SK-N-MC (cell line): ENCODE results near the gene RAD17.
A peak's percentile ranks its signal among the peaks of the same experiment; 100 is the strongest.

Experiments
- DNase-seq: peaks from one replicate; pipeline ENCODE4 v3.0.0-alpha.2; 2011; ENCODE audit warnings: low read depth, low spot score
- H3K27ac ChIP-seq: fragments of 200-600 bp; sonication (generic); 2 replicates; pipeline ENCODE4 v1.5.1; 2016; ENCODE audit warnings: mixed run types
- H3K36me3 ChIP-seq: fragments of 200-600 bp; sonication (generic); 2 replicates; pipeline ENCODE4 v1.6.1; 2017; ENCODE audit warnings: antibody characterized with exemption, low read length, mixed read lengths; ENCODE audit not compliant: insufficient read depth
- H3K4me3 ChIP-seq: fragments of 200-600 bp; sonication (generic); 2 replicates; pipeline ENCODE4 v1.5.1; 2016
- H3K9ac ChIP-seq: fragments of 200-600 bp; sonication (generic); 2 replicates; pipeline ENCODE4 v1.8.0; 2017; ENCODE audit warnings: mixed run types, mixed read lengths; ENCODE audit not compliant: insufficient read length
- H3K9me3 ChIP-seq: fragments of 200-600 bp; sonication (generic); 2 replicates; pipeline ENCODE4 v1.6.1; 2017; ENCODE audit warnings: low read depth, mild to moderate bottlenecking, antibody characterized with exemption, low read length, moderate library complexity, mixed read lengths
- EZH2 ChIP-seq: fragments of 200-600 bp; sonication (generic); IDR thresholded peaks from one replicate; pipeline ENCODE4 v1.6.1; 2017; ENCODE audit warnings: antibody characterized with exemption
- FOXP2 ChIP-seq: optimal IDR thresholded peaks from 2 replicates; pipeline ENCODE3; 2011; ENCODE audit warnings: mild to moderate bottlenecking, moderate library complexity; ENCODE audit not compliant: insufficient read depth; ENCODE audit errors: extremely low read length, control extremely low read depth
- POLR2AphosphoS5 ChIP-seq: IDR thresholded peaks from 2 replicates; pipeline ENCODE4 v1.6.1; 2012; ENCODE audit warnings: mild to moderate bottlenecking, low read depth, low read length, borderline replicate concordance

RAD17 gene

GRCh38 chr5:69341520-69342161, 28.0 kb upstream of the RAD17 start:
- no peak for DNase-seq
- H3K9ac ChIP-seq: no peak overlapping the region
- no peaks in the 10 kb centered on the region for H3K9me3 ChIP-seq
- no peaks in the 10 kb centered on the region for H3K36me3 ChIP-seq
- H3K4me3 ChIP-seq: no peak overlapping the region
- TF ChIP-seq FOXP2 (no peak), EZH2 (no peak), POLR2AphosphoS5 (no peak)
- H3K27ac ChIP-seq: no peak overlapping the region

GRCh38 chr5:69343083-69343482, 26.5 kb upstream of the RAD17 start:
- TF ChIP-seq POLR2AphosphoS5 (no peak), FOXP2 (no peak), EZH2 (no peak)
- no peak for DNase-seq
- Histone ChIP-seq H3K4me3 (no peak overlapping the region), H3K27ac (no peak overlapping the region), H3K9me3 (no peaks in the 10 kb centered on the region), H3K36me3 (no peaks in the 10 kb centered on the region), H3K9ac (no peak overlapping the region)

- no peak for TF ChIP-seq POLR2AphosphoS5
- TF ChIP-seq FOXP2: no peak
- no peak for TF ChIP-seq EZH2
- H3K36me3 ChIP-seq: peaks cover 57% of the 10 kb centered on the region
- no peak for DNase-seq
Measured at GRCh38 chr5:69350664-69351063, 19.0 kb upstream of the RAD17 start.

GRCh38 chr5:69359699-69360098, 9.9 kb upstream of the RAD17 start:
- Histone ChIP-seq H3K36me3 (peaks cover 72% of the 10 kb centered on the region), H3K9me3 (no peaks in the 10 kb centered on the region), H3K9ac (no peak overlapping the region), H3K27ac (peak overlapping the region; percentile 28; the same call in 1 of the 2 replicates), H3K4me3 (no peak overlapping the region)
- no peak for DNase-seq
- TF ChIP-seq EZH2 (no peak), FOXP2 (no peak), POLR2AphosphoS5 (no peak)

More at GRCh38 chr5:69350664-69351063, 19.0 kb upstream of the RAD17 start:
- Histone ChIP-seq H3K27ac (no peak overlapping the region), H3K9me3 (no peaks in the 10 kb centered on the region), H3K9ac (no peak overlapping the region), H3K4me3 (no peak overlapping the region)

- Histone ChIP-seq H3K27ac (peak overlapping the region; percentile 29; the same call in 1 of the 2 replicates), H3K36me3 (peaks cover 72% of the 10 kb centered on the region)
Measured at GRCh38 chr5:69360442-69360841, 9.2 kb upstream of the RAD17 start.

GRCh38 chr5:69364414-69364813, 5.2 kb upstream of the RAD17 start:
- TF ChIP-seq EZH2 (no peak), POLR2AphosphoS5 (no peak), FOXP2 (no peak)
- H3K9ac ChIP-seq: no peak overlapping the region
- H3K9me3 ChIP-seq: no peaks in the 10 kb centered on the region
- no peak overlapping the region for H3K27ac ChIP-seq
- no peak overlapping the region for H3K4me3 ChIP-seq
- no peak for DNase-seq
- H3K36me3 ChIP-seq: peaks cover 69% of the 10 kb centered on the region

More at GRCh38 chr5:69360442-69360841, 9.2 kb upstream of the RAD17 start:
- H3K9me3 ChIP-seq: no peaks in the 10 kb centered on the region
- no peak for DNase-seq
- no peak overlapping the region for H3K9ac ChIP-seq
- TF ChIP-seq FOXP2: no peak
- TF ChIP-seq POLR2AphosphoS5: no peak
- TF ChIP-seq EZH2: no peak
- H3K4me3 ChIP-seq: no peak overlapping the region

DNA sequence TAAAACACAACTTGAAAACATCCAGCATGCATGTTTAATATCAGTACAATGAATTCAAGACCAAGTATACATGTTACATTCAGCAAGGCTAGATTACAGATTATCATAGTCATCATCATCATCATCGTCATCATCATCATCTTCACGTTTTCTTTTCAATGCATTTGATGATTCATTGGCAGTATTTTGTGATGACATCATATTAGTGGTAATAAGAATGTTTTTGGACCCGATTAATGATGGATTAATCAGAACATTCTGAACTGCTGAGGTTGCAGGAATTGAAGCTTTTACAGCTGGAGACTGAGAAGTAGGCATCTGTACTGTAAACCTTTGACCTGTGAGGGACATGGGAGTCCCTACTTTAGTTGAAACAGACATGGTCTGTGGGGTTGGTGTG, 4.8 kb upstream of the RAD17 start:
- no peaks in the 10 kb centered on the region for H3K9me3 ChIP-seq
- H3K27ac ChIP-seq: no peak overlapping the region
- no peak for TF ChIP-seq POLR2AphosphoS5
- no peak for TF ChIP-seq EZH2
- no peak for TF ChIP-seq FOXP2
- peaks cover 65% of the 10 kb centered on the region for H3K36me3 ChIP-seq
- no peak overlapping the region for H3K4me3 ChIP-seq
- no peak for DNase-seq
- no peak overlapping the region for H3K9ac ChIP-seq

DNA sequence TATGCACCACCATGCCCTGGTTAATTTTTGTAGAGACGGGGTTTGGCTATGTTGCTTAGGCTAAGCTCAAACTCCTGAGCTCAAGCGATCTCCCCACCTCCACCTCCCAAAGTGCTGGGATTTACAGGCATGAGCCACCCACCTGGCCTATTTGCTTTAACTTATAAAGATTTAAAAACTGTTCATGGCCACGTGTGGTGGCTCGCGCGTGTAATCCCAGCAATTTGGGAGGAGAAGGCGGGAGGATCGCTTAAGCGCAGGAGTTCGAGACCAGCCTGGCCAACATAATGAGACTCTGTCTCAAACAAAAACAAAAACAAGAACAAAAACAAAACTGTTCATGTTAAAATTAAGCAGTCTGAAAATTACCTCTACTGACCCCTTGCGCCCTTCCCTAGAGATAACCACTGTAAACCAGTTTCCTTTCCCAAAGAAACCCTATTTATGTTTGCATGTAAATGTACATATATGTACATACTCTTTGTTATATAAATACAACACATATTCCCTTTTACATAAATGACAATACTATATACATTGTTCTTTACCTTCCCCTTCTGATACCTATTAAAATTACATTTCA, 1.8 kb upstream of the RAD17 start:
- Histone ChIP-seq H3K9me3 (no peaks in the 10 kb centered on the region), H3K4me3 (peak overlapping the region; percentile 88), H3K27ac (peak overlapping the region; percentile 97), H3K9ac (peak overlapping the region; percentile 96), H3K36me3 (peaks cover 50% of the 10 kb centered on the region)
- no peak for DNase-seq
- TF ChIP-seq EZH2 (no peak), FOXP2 (no peak), POLR2AphosphoS5 (no peak)
